ENCODE measurements around the gene TUSC2.
"Not testable (repeated sequence)": the region's sequence is repeated elsewhere in the genome, so short reads cannot be mapped to it uniquely, and the experiment has no call there.

TUSC2 gene

GRCh38 chr3:50316657-50317242, 11.3 kb downstream of the TUSC2 start:
- DNase-seq, result no peak

- DNase-seq, result no peak
These were observed 13.2 kb downstream of the TUSC2 start for GRCh38 chr3:50314816-50315215.

GRCh38 chr3:50314342-50314741, 13.7 kb downstream of the TUSC2 start:
- no peak for DNase-seq

- not testable (repeated sequence) for DNase-seq
These were observed 16.0 kb downstream of the TUSC2 start for GRCh38 chr3:50312041-50312440.

- DNase-seq, result no peak
These were observed 23.4 kb downstream of the TUSC2 start for GRCh38 chr3:50304601-50305000.

GRCh38 chr3:50303013-50303815, 24.8 kb downstream of the TUSC2 start, which contains the start of gene HYAL1:
Gene HYAL1, minus strand, starts transcription at chr3:50303574. Its CDS starts 618 bp downstream, at chr3:50302956.
- DNase-seq, result peak; percentile 55

- DNase-seq, result no peak
These were observed 25.7 kb downstream of the TUSC2 start for GRCh38 chr3:50302095-50303012.

- DNase-seq, result no peak
These were observed 27.3 kb downstream of the TUSC2 start for GRCh38 chr3:50300681-50301254.

- DNase-seq, result peak; percentile 70
These were observed 27.9 kb downstream of the TUSC2 start for GRCh38 chr3:50299929-50300680.

- no peak for DNase-seq
These were observed 28.4 kb downstream of the TUSC2 start for GRCh38 chr3:50299638-50299928.

- DNase-seq, result peak; percentile 99
These were observed 29.0 kb downstream of the TUSC2 start, which contains the start of the genes HYAL3 and NAA80 for GRCh38 chr3:50298836-50299637. Gene HYAL3, minus strand, starts transcription at chr3:50299405. Its CDS starts 3,803 bp downstream, at chr3:50295602. Gene NAA80, minus strand, starts transcription at chr3:50299405. Its CDS starts 1,942 bp downstream, at chr3:50297463.

- peak; percentile 53 for DNase-seq
These were observed 29.9 kb downstream of the TUSC2 start for GRCh38 chr3:50297896-50298725.

- peak; percentile 58 for DNase-seq
These were observed 30.6 kb downstream of the TUSC2 start for GRCh38 chr3:50297384-50297775.

GRCh38 chr3:50296721-50297383, 31.2 kb downstream of the TUSC2 start:
- no peak for DNase-seq

GRCh38 chr3:50295553-50296431, 32.2 kb downstream of the TUSC2 start:
- DNase-seq, result no peak

GRCh38 chr3:50294492-50295403, 33.3 kb downstream of the TUSC2 start:
- no peak for DNase-seq

GRCh38 chr3:50294089-50294488, 33.9 kb downstream of the TUSC2 start:
- no peak for DNase-seq

Data from hematopoietic multipotent progenitor cell treated with erythropoietin and hydrocortisone succinate and interleukin-3 and kit ligand, for 8 days (in vitro differentiated cells).